ENCODE measurements around the gene NOXA1. TPM values are rescaled to one million over a fixed set of nuclear protein-coding genes. Genes with fewer than 3 reads are reported as not detected.

Gene NOXA1
- total RNA-seq, 1 donor from 2014 or later: 0.50 TPM

DNA sequence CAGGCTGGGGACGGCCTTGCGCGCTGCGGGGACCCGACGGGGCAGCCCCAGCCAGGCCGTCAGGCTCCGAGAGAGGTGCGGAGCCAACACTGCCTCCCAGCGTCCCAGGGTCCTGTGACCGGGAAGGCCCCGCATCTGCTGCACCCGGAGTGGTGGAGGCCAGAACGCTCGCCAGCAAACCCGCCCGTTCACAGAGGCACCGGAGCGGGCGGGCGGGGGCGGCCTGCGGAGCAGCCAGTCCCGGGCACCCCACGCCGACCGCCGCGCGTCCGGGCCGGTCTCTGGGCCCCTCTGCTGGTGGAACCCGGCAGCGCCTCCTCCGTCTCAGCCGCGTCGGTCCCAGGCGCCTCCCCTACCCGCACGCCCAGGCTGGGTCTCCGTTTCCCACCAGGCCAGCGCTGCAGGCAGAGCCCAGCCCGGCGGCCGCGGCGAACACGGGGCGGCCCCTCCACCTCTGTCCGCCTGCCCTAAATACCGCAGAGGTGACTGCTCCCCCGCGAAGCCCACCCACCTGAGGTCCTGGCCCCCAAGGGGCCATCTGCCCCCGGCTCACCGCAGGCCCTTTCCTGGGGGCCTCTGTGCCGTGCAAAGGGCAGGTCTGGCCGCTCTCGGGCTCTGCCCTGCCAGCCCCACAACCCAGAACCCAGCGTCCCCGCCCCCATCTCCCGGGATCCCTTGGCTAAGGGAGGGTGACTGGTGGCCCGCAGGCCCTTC, 16.2 kb upstream of the NOXA1 start:
- DNase-seq (ENCODE audit: low read depth): peak; percentile 21
- Mint-ChIP-seq H3K4me1 (ENCODE audit: low read depth, unreplicated experiment) (peaks cover 2% of the 10 kb centered on the region), H3K27me3 (ENCODE audit: low read depth, unreplicated experiment) (no peaks in the 10 kb centered on the region), H3K36me3 (ENCODE audit: low read depth, unreplicated experiment) (peaks cover 8% of the 10 kb centered on the region), H3K27ac (ENCODE audit: unreplicated experiment) (no peak overlapping the region), H3K4me3 (ENCODE audit: unreplicated experiment) (no peak overlapping the region), H3K9me3 (ENCODE audit: unreplicated experiment) (peaks cover 3% of the 10 kb centered on the region)
- Histone ChIP-seq H3K36me3 (ENCODE audit: insufficient read depth, low read length) (no peaks in the 10 kb centered on the region), H2AFZ (ENCODE audit: low read depth, low read length) (peak overlapping the region; percentile 26), H4K20me1 (ENCODE audit: insufficient read depth, low read length) (peaks cover 23% of the 10 kb centered on the region), H3K27me3 (ENCODE audit: insufficient read depth, low read length) (no peaks in the 10 kb centered on the region), H3K4me3 (ENCODE audit: insufficient read depth, low read depth, low read length) (no peak overlapping the region), H3K4me2 (ENCODE audit: low read length) (peak overlapping the region; percentile 82), H3K79me2 (ENCODE audit: insufficient read depth, low read length) (no peaks in the 10 kb centered on the region), H3K9ac (ENCODE audit: low read length) (peak overlapping the region; percentile 64), H3K9me3 (ENCODE audit: insufficient read depth, low read depth, low read length) (no peaks in the 10 kb centered on the region), H3K27ac (ENCODE audit: low read depth, low read length) (no peak overlapping the region), H3K4me1 (ENCODE audit: insufficient read depth, low read length) (peaks cover 23% of the 10 kb centered on the region)
- TF ChIP-seq, protein P1, sequence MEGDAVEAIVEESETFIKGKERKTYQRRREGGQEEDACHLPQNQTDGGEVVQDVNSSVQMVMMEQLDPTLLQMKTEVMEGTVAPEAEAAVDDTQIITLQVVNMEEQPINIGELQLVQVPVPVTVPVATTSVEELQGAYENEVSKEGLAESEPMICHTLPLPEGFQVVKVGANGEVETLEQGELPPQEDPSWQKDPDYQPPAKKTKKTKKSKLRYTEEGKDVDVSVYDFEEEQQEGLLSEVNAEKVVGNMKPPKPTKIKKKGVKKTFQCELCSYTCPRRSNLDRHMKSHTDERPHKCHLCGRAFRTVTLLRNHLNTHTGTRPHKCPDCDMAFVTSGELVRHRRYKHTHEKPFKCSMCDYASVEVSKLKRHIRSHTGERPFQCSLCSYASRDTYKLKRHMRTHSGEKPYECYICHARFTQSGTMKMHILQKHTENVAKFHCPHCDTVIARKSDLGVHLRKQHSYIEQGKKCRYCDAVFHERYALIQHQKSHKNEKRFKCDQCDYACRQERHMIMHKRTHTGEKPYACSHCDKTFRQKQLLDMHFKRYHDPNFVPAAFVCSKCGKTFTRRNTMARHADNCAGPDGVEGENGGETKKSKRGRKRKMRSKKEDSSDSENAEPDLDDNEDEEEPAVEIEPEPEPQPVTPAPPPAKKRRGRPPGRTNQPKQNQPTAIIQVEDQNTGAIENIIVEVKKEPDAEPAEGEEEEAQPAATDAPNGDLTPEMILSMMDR (IDR thresholded peaks at IDR 0.05; ENCODE audit: insufficient read depth, low read depth, low read length): peak; percentile 20
- TF ChIP-seq EZH2 (IDR thresholded peaks at IDR 0.05; ENCODE audit: insufficient read depth, low read length): no peak
- FAIRE-seq: no peak

DNA sequence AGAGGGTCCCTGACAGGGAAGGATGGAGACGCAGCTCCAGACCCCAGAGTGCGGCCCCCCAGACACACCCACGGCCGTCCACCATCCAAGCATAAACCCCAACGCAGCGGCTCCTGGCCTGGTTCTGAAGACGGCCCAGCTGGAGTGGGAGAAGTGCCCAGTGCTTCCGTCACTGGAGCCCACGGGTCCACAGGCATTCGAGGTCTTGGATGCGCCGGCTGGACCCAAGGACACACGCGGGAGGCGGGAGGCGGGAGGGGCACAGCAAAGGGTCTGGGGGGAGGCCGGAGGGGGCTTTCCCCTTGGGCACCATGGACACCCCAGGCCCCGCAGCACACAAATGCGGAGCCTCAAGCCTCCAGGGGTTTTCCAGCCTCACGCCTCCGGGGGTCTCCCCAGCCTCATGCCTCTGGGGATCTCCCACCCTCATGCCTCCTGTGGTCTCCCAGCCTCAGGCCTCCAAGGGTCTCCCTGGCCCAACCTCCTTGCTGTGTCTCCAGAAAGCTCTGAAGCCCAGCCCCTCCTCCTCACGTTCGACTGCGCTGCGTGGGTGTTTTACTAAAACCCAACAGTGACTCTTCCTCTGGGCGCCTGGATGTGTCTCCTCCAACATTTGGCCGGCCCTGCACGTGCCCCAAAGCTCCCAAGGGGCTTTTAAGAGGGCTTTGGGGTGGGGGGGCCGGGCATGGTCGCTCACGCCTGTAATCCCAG, 15.4 kb upstream of the NOXA1 start:
- H4K20me1 ChIP-seq (ENCODE audit: insufficient read depth, low read length): peaks cover 23% of the 10 kb centered on the region
- H3K9ac ChIP-seq (ENCODE audit: low read length): peak overlapping the region; percentile 64
- H3K9me3 ChIP-seq (ENCODE audit: insufficient read depth, low read depth, low read length): no peaks in the 10 kb centered on the region
- DNase-seq (ENCODE audit: low read depth) (no peak), FAIRE-seq (no peak)
- H2AFZ ChIP-seq (ENCODE audit: low read depth, low read length): no peak overlapping the region
- no peak overlapping the region for H3K4me3 ChIP-seq (ENCODE audit: insufficient read depth, low read depth, low read length)
- H3K36me3 ChIP-seq (ENCODE audit: insufficient read depth, low read length): no peaks in the 10 kb centered on the region
- Mint-ChIP-seq H3K27ac (ENCODE audit: unreplicated experiment) (no peak overlapping the region), H3K4me3 (ENCODE audit: unreplicated experiment) (no peak overlapping the region), H3K4me1 (ENCODE audit: low read depth, unreplicated experiment) (peaks cover 6% of the 10 kb centered on the region), H3K36me3 (ENCODE audit: low read depth, unreplicated experiment) (peaks cover 1% of the 10 kb centered on the region), H3K27me3 (ENCODE audit: low read depth, unreplicated experiment) (no peaks in the 10 kb centered on the region), H3K9me3 (ENCODE audit: unreplicated experiment) (no peaks in the 10 kb centered on the region)
- H3K4me2 ChIP-seq (ENCODE audit: low read length): peak overlapping the region; percentile 82
- H3K4me1 ChIP-seq (ENCODE audit: insufficient read depth, low read length): peaks cover 30% of the 10 kb centered on the region
- TF ChIP-seq, protein P1 (IDR thresholded peaks at IDR 0.05; ENCODE audit: insufficient read depth, low read depth, low read length): no peak
- TF ChIP-seq EZH2 (IDR thresholded peaks at IDR 0.05; ENCODE audit: insufficient read depth, low read length): no peak
- no peak overlapping the region for H3K27ac ChIP-seq (ENCODE audit: low read depth, low read length)
- no peaks in the 10 kb centered on the region for H3K27me3 ChIP-seq (ENCODE audit: insufficient read depth, low read length)
- no peaks in the 10 kb centered on the region for H3K79me2 ChIP-seq (ENCODE audit: insufficient read depth, low read length)
